B cell (primary cell): ENCODE data around the gene STYK1.

ENCODE experiments used
- EZH2 ChIP-seq: IDR thresholded peaks from 2 replicates; pipeline ENCODE4 v1.6.1; 2012; ENCODE audit warnings: borderline replicate concordance, low read depth, mild to moderate bottlenecking, moderate library complexity, low read length; ENCODE audit not compliant: insufficient read depth, poor library complexity, severe bottlenecking
- TF ChIP-seq, protein P1 (sequence below): fragments of 200-600 bp; IDR thresholded peaks from one replicate; pipeline ENCODE4 v1.8.0; 2022; ENCODE audit warnings: antibody characterized with exemption, mild to moderate bottlenecking

DNA sequence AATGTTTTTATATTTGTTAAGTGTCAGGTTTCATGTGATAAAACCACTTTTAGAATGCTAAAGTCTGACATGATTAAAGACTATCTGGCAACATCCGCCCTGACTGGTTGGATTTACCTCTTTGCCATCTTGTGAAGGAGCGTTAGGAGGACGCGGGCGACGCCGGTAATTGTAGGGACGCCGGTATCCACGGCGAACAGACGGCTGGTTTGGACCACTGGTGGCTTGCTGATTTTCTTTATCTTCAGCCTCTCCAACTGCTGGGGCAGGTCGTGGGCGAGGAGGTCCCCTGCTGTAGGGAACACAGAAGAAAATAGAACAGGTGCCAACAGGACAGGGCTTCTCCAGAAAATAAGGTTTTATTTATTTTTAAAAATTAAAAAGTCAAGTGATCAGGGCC lies 28.0 kb upstream of the STYK1 start:
- no peak for TF ChIP-seq EZH2
- TF ChIP-seq, protein P1, sequence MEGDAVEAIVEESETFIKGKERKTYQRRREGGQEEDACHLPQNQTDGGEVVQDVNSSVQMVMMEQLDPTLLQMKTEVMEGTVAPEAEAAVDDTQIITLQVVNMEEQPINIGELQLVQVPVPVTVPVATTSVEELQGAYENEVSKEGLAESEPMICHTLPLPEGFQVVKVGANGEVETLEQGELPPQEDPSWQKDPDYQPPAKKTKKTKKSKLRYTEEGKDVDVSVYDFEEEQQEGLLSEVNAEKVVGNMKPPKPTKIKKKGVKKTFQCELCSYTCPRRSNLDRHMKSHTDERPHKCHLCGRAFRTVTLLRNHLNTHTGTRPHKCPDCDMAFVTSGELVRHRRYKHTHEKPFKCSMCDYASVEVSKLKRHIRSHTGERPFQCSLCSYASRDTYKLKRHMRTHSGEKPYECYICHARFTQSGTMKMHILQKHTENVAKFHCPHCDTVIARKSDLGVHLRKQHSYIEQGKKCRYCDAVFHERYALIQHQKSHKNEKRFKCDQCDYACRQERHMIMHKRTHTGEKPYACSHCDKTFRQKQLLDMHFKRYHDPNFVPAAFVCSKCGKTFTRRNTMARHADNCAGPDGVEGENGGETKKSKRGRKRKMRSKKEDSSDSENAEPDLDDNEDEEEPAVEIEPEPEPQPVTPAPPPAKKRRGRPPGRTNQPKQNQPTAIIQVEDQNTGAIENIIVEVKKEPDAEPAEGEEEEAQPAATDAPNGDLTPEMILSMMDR, result no peak
